HepG2 (cell line): ENCODE data around the gene TOGARAM1. TPM values are rescaled to one million over a fixed set of nuclear protein-coding genes. Genes with fewer than 3 reads are reported as not detected.

Source experiments
- CBFB ChIP-seq: sonication (generic); formaldehyde crosslinking; IDR thresholded peaks from 2 replicates; pipeline ENCODE4 v1.4.0; 2020; ENCODE audit warnings: missing genetic modification reagents
- ELF4 ChIP-seq: sonication (generic); formaldehyde crosslinking; IDR thresholded peaks from 2 replicates; pipeline ENCODE4 v1.5.0; 2020; ENCODE audit warnings: missing genetic modification reagents, mild to moderate bottlenecking, moderate library complexity, borderline replicate concordance
- FOXC1 ChIP-seq: sonication (generic); formaldehyde crosslinking; IDR thresholded peaks from 2 replicates; pipeline ENCODE4 v1.8.0; 2022; ENCODE audit warnings: mild to moderate bottlenecking, missing genetic modification reagents, borderline replicate concordance
- HOXA7 ChIP-seq: sonication (generic); formaldehyde crosslinking; IDR thresholded peaks from 2 replicates; pipeline ENCODE4 v1.8.1; 2022; ENCODE audit warnings: mild to moderate bottlenecking, missing genetic modification reagents, moderate library complexity
- MED1 ChIP-seq: sonication (generic); formaldehyde crosslinking; IDR thresholded peaks from 2 replicates; pipeline ENCODE4 v1.4.0; 2020; ENCODE audit warnings: missing genetic modification reagents
- MYPOP ChIP-seq: sonication (generic); formaldehyde crosslinking; IDR thresholded peaks from 2 replicates; pipeline ENCODE4 v1.8.1; 2023; ENCODE audit warnings: mild to moderate bottlenecking, moderate library complexity, missing genetic modification reagents
- POLR2AphosphoS5 ChIP-seq: IDR thresholded peaks from 2 replicates; pipeline ENCODE4 v1.6.1; 2012; ENCODE audit warnings: low read depth, low read length
- RARA ChIP-seq: IDR thresholded peaks from 2 replicates; pipeline ENCODE4 v1.6.1; 2016; ENCODE audit warnings: missing genetic modification reagents, missing compliant biosample characterization
- SIN3B ChIP-seq: fragments of 150-350 bp; IDR thresholded peaks from 2 replicates; pipeline ENCODE4 v1.6.1; 2014; ENCODE audit warnings: low read length
- SMAD3 ChIP-seq: sonication (generic); formaldehyde crosslinking; IDR thresholded peaks from 2 replicates; pipeline ENCODE4 v1.4.0; 2020; ENCODE audit warnings: missing genetic modification reagents
- TMF1 ChIP-seq: sonication (generic); formaldehyde crosslinking; IDR thresholded peaks from 2 replicates; pipeline ENCODE4 v1.8.1; 2022; ENCODE audit warnings: low read depth, missing genetic modification reagents
- ZNF12 ChIP-seq: sonication (generic); formaldehyde crosslinking; IDR thresholded peaks from 2 replicates; pipeline ENCODE4 v1.5.0; 2020; ENCODE audit warnings: missing genetic modification reagents
- ZNF282 ChIP-seq: fragments of 450-650 bp; IDR thresholded peaks from 2 replicates; pipeline ENCODE4 v1.6.1; 2018; ENCODE audit not compliant: partially characterized antibody
- ZNF432 ChIP-seq: sonication (generic); formaldehyde crosslinking; IDR thresholded peaks from 2 replicates; pipeline ENCODE4 v1.5.0; 2020; ENCODE audit warnings: missing genetic modification reagents, mild to moderate bottlenecking, borderline replicate concordance
- ZNF44 ChIP-seq: sonication (generic); formaldehyde crosslinking; IDR thresholded peaks from 2 replicates; pipeline ENCODE4 v1.5.1; 2020; ENCODE audit warnings: mild to moderate bottlenecking, missing genetic modification reagents
- ZNF777 ChIP-seq: sonication (generic); formaldehyde crosslinking; IDR thresholded peaks from 2 replicates; pipeline ENCODE4 v1.4.0; 2020; ENCODE audit warnings: missing genetic modification reagents
- ZNF879 ChIP-seq: sonication (generic); formaldehyde crosslinking; IDR thresholded peaks from 2 replicates; pipeline ENCODE4 v1.8.1; 2023; ENCODE audit warnings: missing genetic modification reagents
- polyA plus RNA-seq, 8 experiments: library from polyadenylated mRNA; depleted of rRNA in 3 of 8; stranded (reverse) in 7 of 8; unstranded in 1 of 8; fragments of >200 nt; fragmentation: Illumina TruSeq in 4 of 8; extraction: Trizol in 4 of 8; gene quantifications; 2 replicates each; pipeline versions ENCODE4 v1.2.1 to v1.2.3, GENCODE V29; 2011 to 2016; ENCODE audit warnings: low read depth in 4 of 8, missing spikeins in 1 of 8, mixed read lengths in 1 of 8; ENCODE audit not compliant: insufficient read depth in 1 of 8
- total RNA-seq, 5 experiments: library from RNA; depleted of rRNA; stranded (reverse); fragments of >200 nt; fragmentation: Illumina TruSeq; extraction: Trizol; gene quantifications; 2 replicates each; pipeline ENCODE4 v1.2.3, GENCODE V29; 2016; ENCODE audit warnings: low read depth in 1 of 5
- TF ChIP-seq, protein P1 (sequence below): sonication (generic); formaldehyde crosslinking; conservative IDR thresholded peaks from 2 replicates; pipeline ENCODE4 v1.4.0; 2020; ENCODE audit warnings: missing genetic modification reagents
- TF ChIP-seq, protein P2 (sequence below): sonication (generic); formaldehyde crosslinking; IDR thresholded peaks from 2 replicates; pipeline ENCODE4 v1.4.0; 2020; ENCODE audit warnings: mild to moderate bottlenecking, low read depth, missing genetic modification reagents
- TF ChIP-seq, protein P3 (sequence below): sonication (generic); formaldehyde crosslinking; IDR thresholded peaks from 2 replicates; pipeline ENCODE4 v1.4.0; 2020; ENCODE audit warnings: missing genetic modification reagents
- TF ChIP-seq, protein P4 (sequence below): sonication (generic); formaldehyde crosslinking; IDR thresholded peaks from 2 replicates; pipeline ENCODE4 v1.8.1; 2023; ENCODE audit warnings: mild to moderate bottlenecking, missing genetic modification reagents

Gene TOGARAM1
- total and polyA plus RNA-seq, 2 of the 13 experiments (the other 11 are each of a cell fraction or from before 2014, with no cell fraction given): 5.6 to 9.8 TPM

DNA sequence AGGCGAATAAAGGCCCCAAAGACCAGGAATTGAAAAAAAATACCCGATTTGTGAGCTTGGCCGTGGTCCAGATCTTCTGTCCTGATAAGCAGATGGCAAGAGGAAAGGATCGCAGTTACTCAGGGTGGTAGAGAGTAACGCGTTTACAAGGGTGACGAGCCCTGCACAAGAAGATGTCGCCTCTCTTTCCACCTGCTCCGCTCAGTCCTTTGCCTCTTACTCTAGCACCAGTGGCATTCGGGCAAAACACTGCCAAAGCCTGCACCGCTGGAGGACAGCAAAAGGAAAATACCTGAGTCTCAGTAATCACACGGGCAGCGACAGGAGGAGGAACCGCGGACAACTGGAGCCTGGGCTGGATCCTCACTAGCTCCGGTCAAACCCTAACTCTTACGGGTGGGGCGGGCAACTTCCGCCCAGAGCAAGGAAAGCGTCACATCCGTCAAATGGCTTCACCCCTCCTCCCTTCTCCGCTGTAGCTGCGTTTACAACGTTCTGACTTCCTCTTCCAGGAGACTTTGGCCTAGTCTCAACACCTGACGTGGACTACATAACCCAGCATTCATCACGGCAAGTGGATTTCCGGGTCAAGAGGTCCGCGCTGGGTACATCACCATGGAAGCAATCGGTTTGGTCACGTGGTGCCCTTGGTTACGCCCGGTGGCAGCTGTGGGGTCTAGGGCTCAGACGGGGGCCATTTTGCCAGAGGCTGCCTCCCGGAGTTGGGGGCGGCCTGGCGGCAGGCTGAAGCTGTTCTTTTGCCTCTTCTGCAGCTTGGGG is at the start of gene TOGARAM1, which contains the start of gene KLHL28 (continued):
- TF ChIP-seq ZNF432 (CRISPR knock-in tag) (no peak), MYPOP (CRISPR knock-in tag) (peak; percentile 90), SIN3B (peak; percentile 52; the same call in 1 of the 2 replicates), MED1 (CRISPR knock-in tag) (peak; percentile 73), SMAD3 (no peak; the same call in 1 of the 2 replicates), ZNF282 (no peak), ZNF12 (peak; percentile 13; the same call in 1 of the 2 replicates), RARA (CRISPR knock-in tag) (no peak; the same call in 1 of the 2 replicates), FOXC1 (CRISPR knock-in tag) (no peak), ELF4 (peak; percentile 88), TMF1 (CRISPR knock-in tag) (0 out of 2 replicates have a peak, but pooled peaks have one; percentile 61), ZNF777 (CRISPR knock-in tag) (peak; percentile 20; the same call in 1 of the 2 replicates), CBFB (CRISPR knock-in tag) (no peak; the same call in 1 of the 2 replicates), POLR2AphosphoS5 (peak; percentile 97), HOXA7 (no peak), ZNF44 (CRISPR knock-in tag) (no peak), ZNF879 (CRISPR knock-in tag) (0 out of 2 replicates have a peak, but pooled peaks have one; percentile 61)
- TF ChIP-seq, protein P1, sequence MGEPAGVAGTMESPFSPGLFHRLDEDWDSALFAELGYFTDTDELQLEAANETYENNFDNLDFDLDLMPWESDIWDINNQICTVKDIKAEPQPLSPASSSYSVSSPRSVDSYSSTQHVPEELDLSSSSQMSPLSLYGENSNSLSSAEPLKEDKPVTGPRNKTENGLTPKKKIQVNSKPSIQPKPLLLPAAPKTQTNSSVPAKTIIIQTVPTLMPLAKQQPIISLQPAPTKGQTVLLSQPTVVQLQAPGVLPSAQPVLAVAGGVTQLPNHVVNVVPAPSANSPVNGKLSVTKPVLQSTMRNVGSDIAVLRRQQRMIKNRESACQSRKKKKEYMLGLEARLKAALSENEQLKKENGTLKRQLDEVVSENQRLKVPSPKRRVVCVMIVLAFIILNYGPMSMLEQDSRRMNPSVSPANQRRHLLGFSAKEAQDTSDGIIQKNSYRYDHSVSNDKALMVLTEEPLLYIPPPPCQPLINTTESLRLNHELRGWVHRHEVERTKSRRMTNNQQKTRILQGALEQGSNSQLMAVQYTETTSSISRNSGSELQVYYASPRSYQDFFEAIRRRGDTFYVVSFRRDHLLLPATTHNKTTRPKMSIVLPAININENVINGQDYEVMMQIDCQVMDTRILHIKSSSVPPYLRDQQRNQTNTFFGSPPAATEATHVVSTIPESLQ: no peak
- TF ChIP-seq, protein P2, sequence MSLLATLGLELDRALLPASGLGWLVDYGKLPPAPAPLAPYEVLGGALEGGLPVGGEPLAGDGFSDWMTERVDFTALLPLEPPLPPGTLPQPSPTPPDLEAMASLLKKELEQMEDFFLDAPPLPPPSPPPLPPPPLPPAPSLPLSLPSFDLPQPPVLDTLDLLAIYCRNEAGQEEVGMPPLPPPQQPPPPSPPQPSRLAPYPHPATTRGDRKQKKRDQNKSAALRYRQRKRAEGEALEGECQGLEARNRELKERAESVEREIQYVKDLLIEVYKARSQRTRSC (CRISPR knock-in tag): no peak
- TF ChIP-seq, protein P3, sequence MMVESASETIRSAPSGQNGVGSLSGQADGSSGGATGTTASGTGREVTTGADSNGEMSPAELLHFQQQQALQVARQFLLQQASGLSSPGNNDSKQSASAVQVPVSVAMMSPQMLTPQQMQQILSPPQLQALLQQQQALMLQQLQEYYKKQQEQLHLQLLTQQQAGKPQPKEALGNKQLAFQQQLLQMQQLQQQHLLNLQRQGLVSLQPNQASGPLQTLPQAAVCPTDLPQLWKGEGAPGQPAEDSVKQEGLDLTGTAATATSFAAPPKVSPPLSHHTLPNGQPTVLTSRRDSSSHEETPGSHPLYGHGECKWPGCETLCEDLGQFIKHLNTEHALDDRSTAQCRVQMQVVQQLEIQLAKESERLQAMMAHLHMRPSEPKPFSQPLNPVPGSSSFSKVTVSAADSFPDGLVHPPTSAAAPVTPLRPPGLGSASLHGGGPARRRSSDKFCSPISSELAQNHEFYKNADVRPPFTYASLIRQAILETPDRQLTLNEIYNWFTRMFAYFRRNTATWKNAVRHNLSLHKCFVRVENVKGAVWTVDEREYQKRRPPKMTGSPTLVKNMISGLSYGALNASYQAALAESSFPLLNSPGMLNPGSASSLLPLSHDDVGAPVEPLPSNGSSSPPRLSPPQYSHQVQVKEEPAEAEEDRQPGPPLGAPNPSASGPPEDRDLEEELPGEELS: peak; percentile 57; the same call in 1 of the 2 replicates
- TF ChIP-seq, protein P4, sequence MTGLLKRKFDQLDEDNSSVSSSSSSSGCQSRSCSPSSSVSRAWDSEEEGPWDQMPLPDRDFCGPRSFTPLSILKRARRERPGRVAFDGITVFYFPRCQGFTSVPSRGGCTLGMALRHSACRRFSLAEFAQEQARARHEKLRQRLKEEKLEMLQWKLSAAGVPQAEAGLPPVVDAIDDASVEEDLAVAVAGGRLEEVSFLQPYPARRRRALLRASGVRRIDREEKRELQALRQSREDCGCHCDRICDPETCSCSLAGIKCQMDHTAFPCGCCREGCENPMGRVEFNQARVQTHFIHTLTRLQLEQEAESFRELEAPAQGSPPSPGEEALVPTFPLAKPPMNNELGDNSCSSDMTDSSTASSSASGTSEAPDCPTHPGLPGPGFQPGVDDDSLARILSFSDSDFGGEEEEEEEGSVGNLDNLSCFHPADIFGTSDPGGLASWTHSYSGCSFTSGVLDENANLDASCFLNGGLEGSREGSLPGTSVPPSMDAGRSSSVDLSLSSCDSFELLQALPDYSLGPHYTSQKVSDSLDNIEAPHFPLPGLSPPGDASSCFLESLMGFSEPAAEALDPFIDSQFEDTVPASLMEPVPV (CRISPR knock-in tag): 0 out of 2 replicates have a peak, but pooled peaks have one; percentile 33
